ENCODE measurements around the gene USP53. TPM values are rescaled to one million over a fixed set of nuclear protein-coding genes. Genes with fewer than 3 reads are reported as not detected.

The USP53 gene
- total RNA-seq, 1 donor from 2014 or later = 3.3 TPM

- no peaks in the 10 kb centered on the region for H3K36me3 Mint-ChIP-seq (ENCODE audit: unreplicated experiment)
- H3K27me3 Mint-ChIP-seq (ENCODE audit: unreplicated experiment) = no peaks in the 10 kb centered on the region
- H3K4me3 Mint-ChIP-seq (ENCODE audit: unreplicated experiment) = peak overlapping the region; percentile 96
- peaks cover 6% of the 10 kb centered on the region for H3K4me1 Mint-ChIP-seq (ENCODE audit: low read depth, unreplicated experiment)
- TF ChIP-seq CTCF (IDR thresholded peaks at IDR 0.05; ENCODE audit: partially characterized antibody, unreplicated experiment) = no peak
- H3K9me3 Mint-ChIP-seq (ENCODE audit: unreplicated experiment) = peaks cover 5% of the 10 kb centered on the region
- peak overlapping the region; percentile 9 for H3K27ac Mint-ChIP-seq (ENCODE audit: unreplicated experiment)
- no peak for DNase-seq
Observed at GRCh38 chr4:119299260-119299671, 86.8 kb downstream of the USP53 start.

- H3K9me3 Mint-ChIP-seq (ENCODE audit: unreplicated experiment) = peaks cover 5% of the 10 kb centered on the region
- peak overlapping the region; percentile 96 for H3K4me3 Mint-ChIP-seq (ENCODE audit: unreplicated experiment)
- H3K27me3 Mint-ChIP-seq (ENCODE audit: unreplicated experiment) = no peaks in the 10 kb centered on the region
- no peak for TF ChIP-seq CTCF (IDR thresholded peaks at IDR 0.05; ENCODE audit: partially characterized antibody, unreplicated experiment)
- peaks cover 6% of the 10 kb centered on the region for H3K4me1 Mint-ChIP-seq (ENCODE audit: low read depth, unreplicated experiment)
- no peak for DNase-seq
- H3K36me3 Mint-ChIP-seq (ENCODE audit: unreplicated experiment) = no peaks in the 10 kb centered on the region
- peak overlapping the region; percentile 76 for H3K27ac Mint-ChIP-seq (ENCODE audit: unreplicated experiment)
Observed at GRCh38 chr4:119299741-119300100, 87.2 kb downstream of the USP53 start.

- TF ChIP-seq CTCF (IDR thresholded peaks at IDR 0.05; ENCODE audit: partially characterized antibody, unreplicated experiment) = no peak
- Mint-ChIP-seq H3K4me3 (ENCODE audit: unreplicated experiment) (peak overlapping the region; percentile 96), H3K36me3 (ENCODE audit: unreplicated experiment) (no peaks in the 10 kb centered on the region), H3K9me3 (ENCODE audit: unreplicated experiment) (peaks cover 5% of the 10 kb centered on the region), H3K27me3 (ENCODE audit: unreplicated experiment) (no peaks in the 10 kb centered on the region), H3K4me1 (ENCODE audit: low read depth, unreplicated experiment) (peaks cover 6% of the 10 kb centered on the region), H3K27ac (ENCODE audit: unreplicated experiment) (peak overlapping the region; percentile 76)
- peak; percentile 94 for DNase-seq
Observed at GRCh38 chr4:119300101-119300978, 87.8 kb downstream of the USP53 start.

GRCh38 chr4:119302073-119302832 lies 89.7 kb downstream of the USP53 start:
- H3K36me3 Mint-ChIP-seq (ENCODE audit: unreplicated experiment) = no peaks in the 10 kb centered on the region
- no peak overlapping the region for H3K27ac Mint-ChIP-seq (ENCODE audit: unreplicated experiment)
- peaks cover 6% of the 10 kb centered on the region for H3K4me1 Mint-ChIP-seq (ENCODE audit: low read depth, unreplicated experiment)
- no peak for TF ChIP-seq CTCF (IDR thresholded peaks at IDR 0.05; ENCODE audit: partially characterized antibody, unreplicated experiment)
- H3K9me3 Mint-ChIP-seq (ENCODE audit: unreplicated experiment) = peaks cover 6% of the 10 kb centered on the region
- no peak for DNase-seq
- no peak overlapping the region for H3K4me3 Mint-ChIP-seq (ENCODE audit: unreplicated experiment)
- no peaks in the 10 kb centered on the region for H3K27me3 Mint-ChIP-seq (ENCODE audit: unreplicated experiment)

All from glutamatergic neuron (in vitro differentiated cells).